GM18909 (cell line): ENCODE measurements around the gene FBXL7.

Source experiments
- ATAC-seq: cut with Tn5 transposase; IDR thresholded peaks from one replicate; pipeline ENCODE4 v1.9.1; 2021; ENCODE audit warnings: mild to moderate bottlenecking; ENCODE audit not compliant: unreplicated experiment, poor library complexity

The FBXL7 gene

DNA sequence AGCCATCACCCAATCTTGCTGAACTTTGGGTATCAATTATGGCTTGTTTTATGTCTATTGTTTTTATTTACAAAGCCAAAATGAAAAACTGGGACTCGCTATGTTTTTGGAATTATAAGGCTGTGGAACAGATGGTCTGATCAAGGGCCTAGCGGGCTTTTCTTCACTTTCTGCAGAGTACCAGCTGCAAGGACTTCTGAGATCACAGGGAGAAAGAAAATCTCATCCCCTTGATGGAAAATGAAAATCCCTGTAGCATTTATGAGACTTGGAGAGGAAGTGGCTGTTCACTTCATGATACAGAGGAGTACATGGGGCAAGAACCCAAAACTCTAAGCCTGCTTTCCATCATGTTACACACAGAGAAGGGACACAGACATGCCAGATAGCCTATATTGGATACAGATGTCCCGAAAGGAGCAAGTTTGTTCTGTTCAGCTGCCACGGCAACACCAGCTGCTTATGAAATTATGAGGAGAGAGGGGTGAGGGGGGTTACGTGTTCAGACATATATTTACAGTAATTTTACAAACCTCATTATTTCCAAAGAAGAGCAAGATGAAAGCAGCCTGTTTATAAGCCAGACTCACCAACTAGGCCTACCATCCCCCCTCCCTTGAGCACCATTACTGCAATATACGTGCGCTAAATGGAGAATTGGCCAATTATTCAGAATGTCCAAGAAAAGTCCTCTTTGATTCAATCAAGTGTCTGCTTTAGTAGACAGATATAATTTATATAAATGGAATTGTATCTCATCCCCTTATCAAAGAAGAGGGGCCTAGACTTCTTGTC, 459.6 kb downstream of the FBXL7 start:
- ATAC-seq, result no peak

DNA sequence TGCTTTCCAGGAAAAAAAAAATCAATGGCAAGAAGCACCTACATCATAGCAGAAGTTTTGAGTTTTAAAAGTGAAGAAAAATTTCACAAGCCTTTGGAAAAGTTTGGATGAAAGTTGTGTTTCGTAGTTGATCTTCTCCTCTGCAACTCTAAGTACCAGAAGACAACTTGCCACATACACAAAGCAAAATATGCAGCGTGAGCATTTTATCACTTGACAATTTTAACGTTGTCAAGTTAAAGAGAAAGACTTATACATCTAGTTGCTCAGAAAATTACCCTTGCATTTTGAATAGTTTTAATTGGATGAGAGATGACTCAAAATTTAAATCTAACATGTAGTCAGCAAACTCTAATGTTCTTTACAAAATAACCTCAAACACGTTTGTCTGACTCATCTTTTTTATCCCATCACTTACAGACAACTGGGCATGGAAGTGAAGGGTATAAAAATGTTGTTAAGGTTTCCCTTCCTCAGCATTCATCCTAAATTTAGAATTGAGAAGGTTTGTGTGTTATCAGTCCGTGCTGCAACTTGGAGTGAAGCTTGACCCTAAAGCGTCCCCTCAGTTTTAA, 466.2 kb downstream of the FBXL7 start:
- ATAC-seq, result no peak

DNA sequence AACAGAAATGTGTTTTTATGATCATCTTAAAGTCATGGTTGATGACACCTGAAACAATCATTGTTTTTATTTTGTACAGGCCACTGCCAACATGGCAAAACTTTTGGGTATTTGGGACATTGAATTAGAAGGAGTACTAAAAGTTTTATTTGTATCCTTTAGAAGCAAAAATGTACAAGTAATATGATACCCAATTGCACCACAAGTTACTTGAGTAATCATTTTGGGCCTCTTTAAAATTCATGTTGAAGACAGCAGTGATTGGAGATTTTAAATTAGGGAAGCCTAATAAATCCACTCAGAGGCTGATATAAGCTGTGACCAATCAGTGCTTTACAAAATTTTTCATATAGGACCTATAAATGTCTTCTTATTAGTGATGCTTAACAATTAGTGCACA, 466.7 kb downstream of the FBXL7 start:
- no peak for ATAC-seq

GRCh38 chr5:15968993-15969392, 469.0 kb downstream of the FBXL7 start:
- ATAC-seq, result no peak

GRCh38 chr5:15977851-15978250, 477.9 kb downstream of the FBXL7 start:
- no peak for ATAC-seq

- ATAC-seq, result no peak
These were observed 480.9 kb downstream of the FBXL7 start for GRCh38 chr5:15980835-15981234.

GRCh38 chr5:15983392-15983791, 483.4 kb downstream of the FBXL7 start:
- no peak for ATAC-seq
